KOPT-K1 (cell line): ENCODE data around the gene CSNK1A1L.

Experiments
- H3K27ac ChIP-seq: fragments of 200-600 bp; sonication (generic); 2 replicates; pipeline ENCODE4 v1.5.1; 2016; ENCODE audit warnings: antibody characterized with exemption, mild to moderate bottlenecking, low read depth, low read length; ENCODE audit not compliant: poor library complexity, severe bottlenecking
- H3K36me3 ChIP-seq: fragments of 200-600 bp; sonication (generic); 2 replicates; pipeline ENCODE4 v1.5.1; 2017; ENCODE audit warnings: antibody characterized with exemption, mild to moderate bottlenecking, low read length, moderate library complexity; ENCODE audit not compliant: insufficient read depth
- H3K9me3 ChIP-seq: fragments of 200-600 bp; sonication (generic); 2 replicates; pipeline ENCODE4 v1.5.1; 2017; ENCODE audit warnings: antibody characterized with exemption, low read length, mild to moderate bottlenecking; ENCODE audit not compliant: insufficient read depth, poor library complexity, severe bottlenecking

The CSNK1A1L gene

GRCh38 chr13:37090912-37091311 is 14.6 kb downstream of the CSNK1A1L start:
- no peaks in the 10 kb centered on the region for H3K36me3 ChIP-seq
- H3K9me3 ChIP-seq, result no peaks in the 10 kb centered on the region
- H3K27ac ChIP-seq, result no peak overlapping the region

GRCh38 chr13:37089495-37089894 is 16.0 kb downstream of the CSNK1A1L start:
- Histone ChIP-seq H3K27ac (no peak overlapping the region), H3K36me3 (no peaks in the 10 kb centered on the region), H3K9me3 (no peaks in the 10 kb centered on the region)

GRCh38 chr13:37087486-37087885 is 18.0 kb downstream of the CSNK1A1L start:
- Histone ChIP-seq H3K27ac (no peak overlapping the region), H3K36me3 (no peaks in the 10 kb centered on the region), H3K9me3 (no peaks in the 10 kb centered on the region)

- H3K27ac ChIP-seq, result no peak overlapping the region
- H3K36me3 ChIP-seq, result no peaks in the 10 kb centered on the region
- no peaks in the 10 kb centered on the region for H3K9me3 ChIP-seq
Measured at GRCh38 chr13:37085606-37086005, 19.9 kb downstream of the CSNK1A1L start.

GRCh38 chr13:37076818-37077217 is 28.6 kb downstream of the CSNK1A1L start:
- no peaks in the 10 kb centered on the region for H3K9me3 ChIP-seq
- no peaks in the 10 kb centered on the region for H3K36me3 ChIP-seq
- H3K27ac ChIP-seq, result no peak overlapping the region

- Histone ChIP-seq H3K36me3 (no peaks in the 10 kb centered on the region), H3K9me3 (no peaks in the 10 kb centered on the region), H3K27ac (no peak overlapping the region)
Measured at GRCh38 chr13:37075164-37075563, 30.3 kb downstream of the CSNK1A1L start.

GRCh38 chr13:37074703-37075102 is 30.8 kb downstream of the CSNK1A1L start:
- no peaks in the 10 kb centered on the region for H3K36me3 ChIP-seq
- H3K27ac ChIP-seq, result no peak overlapping the region
- no peaks in the 10 kb centered on the region for H3K9me3 ChIP-seq

GRCh38 chr13:37072024-37072423 is 33.4 kb downstream of the CSNK1A1L start:
- Histone ChIP-seq H3K36me3 (no peaks in the 10 kb centered on the region), H3K27ac (no peak overlapping the region), H3K9me3 (no peaks in the 10 kb centered on the region)

- Histone ChIP-seq H3K9me3 (no peaks in the 10 kb centered on the region), H3K27ac (no peak overlapping the region), H3K36me3 (no peaks in the 10 kb centered on the region)
Measured at GRCh38 chr13:37070956-37071355, 34.5 kb downstream of the CSNK1A1L start.

GRCh38 chr13:37070145-37070695 is 35.2 kb downstream of the CSNK1A1L start:
- H3K36me3 ChIP-seq, result no peaks in the 10 kb centered on the region
- H3K9me3 ChIP-seq, result no peaks in the 10 kb centered on the region
- H3K27ac ChIP-seq, result no peak overlapping the region

- Histone ChIP-seq H3K9me3 (no peaks in the 10 kb centered on the region), H3K27ac (no peak overlapping the region), H3K36me3 (no peaks in the 10 kb centered on the region)
Measured at GRCh38 chr13:37069597-37070103, 35.8 kb downstream of the CSNK1A1L start.

- H3K9me3 ChIP-seq, result no peaks in the 10 kb centered on the region
Measured at GRCh38 chr13:37068962-37069361, 36.5 kb downstream of the CSNK1A1L start.

GRCh38 chr13:37067874-37068273 is 37.6 kb downstream of the CSNK1A1L start:
- no peak overlapping the region for H3K27ac ChIP-seq
- no peaks in the 10 kb centered on the region for H3K36me3 ChIP-seq
- no peaks in the 10 kb centered on the region for H3K9me3 ChIP-seq

More at GRCh38 chr13:37068962-37069361, 36.5 kb downstream of the CSNK1A1L start:
- Histone ChIP-seq H3K36me3 (no peaks in the 10 kb centered on the region), H3K27ac (no peak overlapping the region)

- Histone ChIP-seq H3K9me3 (no peaks in the 10 kb centered on the region), H3K27ac (no peak overlapping the region), H3K36me3 (no peaks in the 10 kb centered on the region)
Measured at GRCh38 chr13:37065890-37066526, 39.5 kb downstream of the CSNK1A1L start.

GRCh38 chr13:37059848-37060192 is 45.6 kb downstream of the CSNK1A1L start:
- Histone ChIP-seq H3K27ac (peak overlapping the region; percentile 86), H3K36me3 (peaks cover 7% of the 10 kb centered on the region; the same call in 1 of the 2 replicates), H3K9me3 (peaks cover 5% of the 10 kb centered on the region)
